ENCODE measurements around the gene TRABD. TPM values are rescaled to one million over a fixed set of nuclear protein-coding genes. Genes with fewer than 3 reads are reported as not detected.

TRABD gene
- total and polyA plus RNA-seq, 2 donors (not counting 1 experiment from before 2014, with no cell fraction given): 11.8 to 17.2 TPM

DNA sequence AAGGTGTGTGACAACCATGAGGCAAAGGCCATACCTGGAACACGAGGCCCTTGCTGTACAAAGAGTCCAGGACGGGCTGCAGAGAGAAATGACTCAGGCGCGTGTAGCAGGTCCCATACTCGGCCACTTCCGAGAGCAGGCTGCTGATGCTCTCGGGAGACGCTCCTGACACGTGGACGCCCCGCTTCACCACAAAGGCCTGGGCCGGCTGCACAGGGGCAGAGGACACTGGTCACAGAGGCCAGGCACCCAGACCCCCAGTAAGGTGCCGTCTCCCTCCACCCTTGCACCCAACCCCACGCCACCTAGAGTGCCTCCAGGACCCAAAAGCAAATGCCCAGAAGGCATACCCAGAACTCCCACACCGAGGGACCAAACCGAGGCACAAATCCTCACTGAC, 43.7 kb downstream of the TRABD start:
- Histone ChIP-seq H3K4me2 (ENCODE audit: extremely low read depth, insufficient read depth, low read length) (no peak overlapping the region), H3K9ac (ENCODE audit: insufficient read depth, low read length) (no peak overlapping the region), H3K9me3 (ENCODE audit: control insufficient read depth, insufficient read depth, low read depth, low read length) (no peaks in the 10 kb centered on the region), H2AFZ (ENCODE audit: low read length) (no peak overlapping the region), H3K27me3 (ENCODE audit: control insufficient read depth, insufficient read depth, low read length) (no peaks in the 10 kb centered on the region), H4K20me1 (ENCODE audit: control insufficient read depth, extremely low read depth, insufficient read depth, low read length) (no peaks in the 10 kb centered on the region), H3K79me2 (ENCODE audit: control insufficient read depth, insufficient read depth, low read length) (peaks cover 4% of the 10 kb centered on the region), H3K4me1 (ENCODE audit: control insufficient read depth, extremely low read depth, insufficient read depth, low read length) (no peaks in the 10 kb centered on the region), H3K27ac (ENCODE audit: insufficient read depth, low read length) (no peak overlapping the region), H3K4me3 (replicated peaks in 1 of 4; ENCODE audit: control extremely low read depth in 1 of 4, insufficient read depth in 1 of 4, low read depth in 3 of 4, low read length in 4 of 4) (no peak overlapping the region), H3K36me3 (ENCODE audit: control insufficient read depth, insufficient read depth, low read length) (peaks cover 18% of the 10 kb centered on the region)
- no peak for TF ChIP-seq EZH2 (IDR thresholded peaks at IDR 0.05; ENCODE audit: low read length, missing control alignments)
- TF ChIP-seq, protein P1, sequence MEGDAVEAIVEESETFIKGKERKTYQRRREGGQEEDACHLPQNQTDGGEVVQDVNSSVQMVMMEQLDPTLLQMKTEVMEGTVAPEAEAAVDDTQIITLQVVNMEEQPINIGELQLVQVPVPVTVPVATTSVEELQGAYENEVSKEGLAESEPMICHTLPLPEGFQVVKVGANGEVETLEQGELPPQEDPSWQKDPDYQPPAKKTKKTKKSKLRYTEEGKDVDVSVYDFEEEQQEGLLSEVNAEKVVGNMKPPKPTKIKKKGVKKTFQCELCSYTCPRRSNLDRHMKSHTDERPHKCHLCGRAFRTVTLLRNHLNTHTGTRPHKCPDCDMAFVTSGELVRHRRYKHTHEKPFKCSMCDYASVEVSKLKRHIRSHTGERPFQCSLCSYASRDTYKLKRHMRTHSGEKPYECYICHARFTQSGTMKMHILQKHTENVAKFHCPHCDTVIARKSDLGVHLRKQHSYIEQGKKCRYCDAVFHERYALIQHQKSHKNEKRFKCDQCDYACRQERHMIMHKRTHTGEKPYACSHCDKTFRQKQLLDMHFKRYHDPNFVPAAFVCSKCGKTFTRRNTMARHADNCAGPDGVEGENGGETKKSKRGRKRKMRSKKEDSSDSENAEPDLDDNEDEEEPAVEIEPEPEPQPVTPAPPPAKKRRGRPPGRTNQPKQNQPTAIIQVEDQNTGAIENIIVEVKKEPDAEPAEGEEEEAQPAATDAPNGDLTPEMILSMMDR (conservative IDR thresholded peaks at IDR 0.05 in 1 of 2, IDR thresholded peaks at IDR 0.05 in 1 of 2; ENCODE audit: low read depth in 1 of 2, low read length in 2 of 2): no peak
- no peak for DNase-seq (ENCODE audit: low read depth in 2 of 2)

DNA sequence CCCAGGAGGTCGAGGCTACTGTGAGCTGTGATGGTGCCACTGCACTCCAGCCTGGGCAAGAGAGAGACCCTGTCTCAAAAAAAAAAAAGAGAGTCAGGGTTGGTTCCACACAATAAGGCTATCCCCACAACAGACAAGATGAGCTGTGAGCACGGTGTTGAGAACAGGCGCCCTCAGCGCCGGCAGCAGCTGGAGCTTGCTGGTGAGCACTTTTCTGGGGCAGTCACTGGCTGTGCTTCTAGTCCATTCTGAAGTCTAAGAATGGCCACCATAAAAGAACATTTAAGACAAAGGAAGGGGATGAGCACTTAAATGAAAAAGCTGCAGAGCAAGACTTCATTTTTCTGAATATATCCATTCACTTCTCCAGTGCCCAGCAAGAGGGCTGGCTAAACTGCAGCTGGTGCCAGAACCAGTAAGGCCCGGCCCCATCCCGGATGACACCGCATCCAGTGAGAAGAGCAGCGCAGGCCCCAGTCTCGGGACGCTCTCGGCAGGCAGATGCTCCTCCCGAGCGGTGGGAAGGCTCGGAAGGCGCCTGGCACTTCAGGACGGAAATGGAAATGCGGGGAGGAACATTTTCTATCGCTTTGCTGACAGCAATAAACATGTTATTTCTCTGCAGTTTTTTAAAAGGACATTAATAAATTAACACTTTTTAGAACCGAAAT, 46.9 kb downstream of the TRABD start:
- H3K79me2 ChIP-seq (ENCODE audit: control insufficient read depth, insufficient read depth, low read length): peaks cover 18% of the 10 kb centered on the region
- peaks cover 5% of the 10 kb centered on the region for H3K36me3 ChIP-seq (ENCODE audit: control insufficient read depth, insufficient read depth, low read length)
- no peaks in the 10 kb centered on the region for H3K9me3 ChIP-seq (ENCODE audit: control insufficient read depth, insufficient read depth, low read depth, low read length)
- TF ChIP-seq, protein P1 (conservative IDR thresholded peaks at IDR 0.05 in 1 of 2, IDR thresholded peaks at IDR 0.05 in 1 of 2; ENCODE audit: low read depth in 1 of 2, low read length in 2 of 2): no peak
- TF ChIP-seq EZH2 (IDR thresholded peaks at IDR 0.05; ENCODE audit: low read length, missing control alignments): no peak
- H3K9ac ChIP-seq (ENCODE audit: insufficient read depth, low read length): no peak overlapping the region
- DNase-seq (ENCODE audit: low read depth in 2 of 2): no peak
- H4K20me1 ChIP-seq (ENCODE audit: control insufficient read depth, extremely low read depth, insufficient read depth, low read length): no peaks in the 10 kb centered on the region
- H3K4me3 ChIP-seq (replicated peaks in 1 of 4; ENCODE audit: control extremely low read depth in 1 of 4, insufficient read depth in 1 of 4, low read depth in 3 of 4, low read length in 4 of 4): no peak overlapping the region
- H3K4me2 ChIP-seq (ENCODE audit: extremely low read depth, insufficient read depth, low read length): no peak overlapping the region
- no peak overlapping the region for H3K27ac ChIP-seq (ENCODE audit: insufficient read depth, low read length)
- no peaks in the 10 kb centered on the region for H3K4me1 ChIP-seq (ENCODE audit: control insufficient read depth, extremely low read depth, insufficient read depth, low read length)
- H3K27me3 ChIP-seq (ENCODE audit: control insufficient read depth, insufficient read depth, low read length): no peaks in the 10 kb centered on the region
- no peak overlapping the region for H2AFZ ChIP-seq (ENCODE audit: low read length)

DNA sequence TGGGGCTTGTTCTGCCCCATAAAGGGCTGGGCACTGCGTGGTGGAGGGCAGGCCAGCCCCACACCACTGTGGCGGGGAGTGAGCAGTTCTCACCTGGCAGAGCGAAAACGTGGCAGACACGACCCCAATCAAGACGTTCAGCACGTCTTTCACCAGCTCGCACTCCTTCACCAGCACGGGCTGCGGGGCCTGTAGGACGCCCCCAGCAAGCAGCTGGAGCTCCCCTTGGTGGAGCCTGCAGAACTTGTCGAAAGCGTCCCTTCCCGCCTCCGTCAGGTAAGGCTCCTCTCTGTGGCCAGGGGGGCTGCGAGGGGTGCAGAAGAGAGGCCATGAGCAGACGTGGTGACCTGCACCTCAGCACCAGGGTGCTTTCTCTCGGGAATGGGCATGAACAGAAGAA, 47.5 kb downstream of the TRABD start:
- H3K79me2 ChIP-seq (ENCODE audit: control insufficient read depth, insufficient read depth, low read length): peaks cover 18% of the 10 kb centered on the region
- DNase-seq (ENCODE audit: low read depth in 2 of 2): no peak
- H4K20me1 ChIP-seq (ENCODE audit: control insufficient read depth, extremely low read depth, insufficient read depth, low read length): no peaks in the 10 kb centered on the region
- H3K4me1 ChIP-seq (ENCODE audit: control insufficient read depth, extremely low read depth, insufficient read depth, low read length): no peaks in the 10 kb centered on the region
- no peak overlapping the region for H2AFZ ChIP-seq (ENCODE audit: low read length)
- no peak for TF ChIP-seq EZH2 (IDR thresholded peaks at IDR 0.05; ENCODE audit: low read length, missing control alignments)
- TF ChIP-seq, protein P1 (conservative IDR thresholded peaks at IDR 0.05 in 1 of 2, IDR thresholded peaks at IDR 0.05 in 1 of 2; ENCODE audit: low read depth in 1 of 2, low read length in 2 of 2): no peak
- H3K4me3 ChIP-seq (replicated peaks in 1 of 4; ENCODE audit: control extremely low read depth in 1 of 4, insufficient read depth in 1 of 4, low read depth in 3 of 4, low read length in 4 of 4): no peak overlapping the region
- no peaks in the 10 kb centered on the region for H3K27me3 ChIP-seq (ENCODE audit: control insufficient read depth, insufficient read depth, low read length)
- H3K9ac ChIP-seq (ENCODE audit: insufficient read depth, low read length): no peak overlapping the region
- H3K9me3 ChIP-seq (ENCODE audit: control insufficient read depth, insufficient read depth, low read depth, low read length): no peaks in the 10 kb centered on the region
- H3K27ac ChIP-seq (ENCODE audit: insufficient read depth, low read length): no peak overlapping the region
- H3K4me2 ChIP-seq (ENCODE audit: extremely low read depth, insufficient read depth, low read length): no peak overlapping the region
- peaks cover 5% of the 10 kb centered on the region for H3K36me3 ChIP-seq (ENCODE audit: control insufficient read depth, insufficient read depth, low read length)

Measured in fibroblast of lung (primary cell).